ENCODE measurements around the gene RPL3.

The RPL3 gene

GRCh38 chr22:39279170-39279850 lies 40.1 kb downstream of the RPL3 start:
- H3K79me2 ChIP-seq (ENCODE audit: control insufficient read depth, insufficient read depth, low read length, unreplicated experiment): no peaks in the 10 kb centered on the region
- H3K4me3 ChIP-seq (ENCODE audit: low read depth, low read length): no peak overlapping the region
- no peaks in the 10 kb centered on the region for H3K36me3 ChIP-seq (ENCODE audit: insufficient read depth, low read length)
- H2AFZ ChIP-seq (ENCODE audit: low read length, unreplicated experiment): no peak overlapping the region
- H3K27me3 ChIP-seq (ENCODE audit: insufficient read depth, low read length): no peaks in the 10 kb centered on the region
- H3K4me1 ChIP-seq (ENCODE audit: control insufficient read depth, insufficient read depth, low read length, unreplicated experiment): peaks cover 16% of the 10 kb centered on the region
- no peak overlapping the region for H3K27ac ChIP-seq (ENCODE audit: low read depth, low read length)

GRCh38 chr22:39278040-39278439 lies 41.4 kb downstream of the RPL3 start:
- peak overlapping the region; percentile 25; the same call in 1 of the 2 replicates for H3K27ac ChIP-seq (ENCODE audit: low read depth, low read length)

DNA sequence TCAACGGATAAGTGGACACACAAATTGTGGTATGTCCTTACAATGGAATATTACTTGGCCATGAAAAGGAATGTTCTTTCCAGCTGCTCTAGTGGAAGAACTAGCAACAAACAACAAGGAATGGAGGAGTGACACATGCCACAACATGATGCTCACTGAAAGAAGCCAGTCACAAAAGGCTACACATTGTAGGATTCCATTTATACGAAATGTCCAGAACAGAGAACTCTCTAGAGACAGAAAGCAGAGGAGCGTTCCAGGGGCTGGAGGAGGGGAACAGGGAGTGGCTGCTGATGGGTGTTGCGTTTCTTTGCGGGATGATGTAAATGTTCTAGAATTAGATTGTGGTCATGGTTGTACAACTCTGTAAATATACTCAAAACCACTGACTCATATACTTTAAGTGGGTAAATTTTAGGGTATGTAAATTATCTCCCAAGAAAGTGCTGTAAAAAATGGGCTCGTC lies 42.2 kb downstream of the RPL3 start:
- no peaks in the 10 kb centered on the region for H3K36me3 ChIP-seq (ENCODE audit: insufficient read depth, low read length)
- H3K4me1 ChIP-seq (ENCODE audit: control insufficient read depth, insufficient read depth, low read length, unreplicated experiment): peaks cover 3% of the 10 kb centered on the region
- no peak overlapping the region for H2AFZ ChIP-seq (ENCODE audit: low read length, unreplicated experiment)
- peak overlapping the region; percentile 29; the same call in 1 of the 2 replicates for H3K27ac ChIP-seq (ENCODE audit: low read depth, low read length)
- H3K4me3 ChIP-seq (ENCODE audit: low read depth, low read length): no peak overlapping the region
- H3K79me2 ChIP-seq (ENCODE audit: control insufficient read depth, insufficient read depth, low read length, unreplicated experiment): no peaks in the 10 kb centered on the region
- H3K27me3 ChIP-seq (ENCODE audit: insufficient read depth, low read length): no peaks in the 10 kb centered on the region

More at GRCh38 chr22:39278040-39278439, 41.4 kb downstream of the RPL3 start:
- Histone ChIP-seq H3K36me3 (ENCODE audit: insufficient read depth, low read length) (no peaks in the 10 kb centered on the region), H3K79me2 (ENCODE audit: control insufficient read depth, insufficient read depth, low read length, unreplicated experiment) (no peaks in the 10 kb centered on the region), H3K4me3 (ENCODE audit: low read depth, low read length) (no peak overlapping the region), H3K27me3 (ENCODE audit: insufficient read depth, low read length) (no peaks in the 10 kb centered on the region), H2AFZ (ENCODE audit: low read length, unreplicated experiment) (no peak overlapping the region), H3K4me1 (ENCODE audit: control insufficient read depth, insufficient read depth, low read length, unreplicated experiment) (peaks cover 9% of the 10 kb centered on the region)

GRCh38 chr22:39276440-39277141 lies 42.8 kb downstream of the RPL3 start:
- no peaks in the 10 kb centered on the region for H3K36me3 ChIP-seq (ENCODE audit: insufficient read depth, low read length)
- no peak overlapping the region for H2AFZ ChIP-seq (ENCODE audit: low read length, unreplicated experiment)
- H3K27me3 ChIP-seq (ENCODE audit: insufficient read depth, low read length): no peaks in the 10 kb centered on the region
- H3K27ac ChIP-seq (ENCODE audit: low read depth, low read length): peak overlapping the region; percentile 29; the same call in 1 of the 2 replicates
- H3K4me3 ChIP-seq (ENCODE audit: low read depth, low read length): no peak overlapping the region
- peaks cover 3% of the 10 kb centered on the region for H3K4me1 ChIP-seq (ENCODE audit: control insufficient read depth, insufficient read depth, low read length, unreplicated experiment)
- H3K79me2 ChIP-seq (ENCODE audit: control insufficient read depth, insufficient read depth, low read length, unreplicated experiment): no peaks in the 10 kb centered on the region

DNA sequence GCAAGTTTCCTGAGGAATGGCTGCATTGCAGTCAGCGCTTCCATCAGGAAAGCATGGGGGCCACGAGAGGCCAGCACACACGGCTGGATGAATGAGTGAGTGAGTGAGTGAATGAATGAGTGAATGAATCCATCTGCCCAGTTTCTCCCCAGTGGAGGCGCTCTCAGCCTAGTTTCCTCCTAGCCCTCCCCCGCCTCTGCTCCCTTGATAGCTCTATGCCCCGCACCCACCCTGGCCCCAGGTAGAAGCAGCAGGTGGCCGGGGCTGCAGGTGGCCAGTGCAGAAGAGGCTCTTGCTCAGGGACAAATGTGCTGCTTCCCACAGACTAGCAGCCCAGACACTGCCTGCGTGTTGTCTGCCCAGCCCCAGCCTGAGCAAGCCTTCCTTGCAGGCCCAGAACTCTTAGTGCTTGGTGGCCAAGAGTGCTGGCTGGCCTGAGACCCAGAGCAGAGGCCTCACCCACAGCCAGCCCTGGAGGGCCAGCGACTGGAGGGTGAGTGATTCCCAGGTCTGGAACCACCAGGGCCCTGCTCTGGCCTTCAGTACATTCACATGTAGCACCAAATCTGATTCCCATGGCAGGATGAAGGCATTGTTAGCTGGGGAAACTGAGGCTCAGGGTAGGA lies 43.5 kb downstream of the RPL3 start:
- Histone ChIP-seq H3K4me3 (ENCODE audit: low read depth, low read length) (no peak overlapping the region), H3K4me1 (ENCODE audit: control insufficient read depth, insufficient read depth, low read length, unreplicated experiment) (peaks cover 3% of the 10 kb centered on the region), H3K79me2 (ENCODE audit: control insufficient read depth, insufficient read depth, low read length, unreplicated experiment) (no peaks in the 10 kb centered on the region), H3K27ac (ENCODE audit: low read depth, low read length) (no peak overlapping the region), H3K27me3 (ENCODE audit: insufficient read depth, low read length) (no peaks in the 10 kb centered on the region), H2AFZ (ENCODE audit: low read length, unreplicated experiment) (no peak overlapping the region), H3K36me3 (ENCODE audit: insufficient read depth, low read length) (no peaks in the 10 kb centered on the region)

DNA sequence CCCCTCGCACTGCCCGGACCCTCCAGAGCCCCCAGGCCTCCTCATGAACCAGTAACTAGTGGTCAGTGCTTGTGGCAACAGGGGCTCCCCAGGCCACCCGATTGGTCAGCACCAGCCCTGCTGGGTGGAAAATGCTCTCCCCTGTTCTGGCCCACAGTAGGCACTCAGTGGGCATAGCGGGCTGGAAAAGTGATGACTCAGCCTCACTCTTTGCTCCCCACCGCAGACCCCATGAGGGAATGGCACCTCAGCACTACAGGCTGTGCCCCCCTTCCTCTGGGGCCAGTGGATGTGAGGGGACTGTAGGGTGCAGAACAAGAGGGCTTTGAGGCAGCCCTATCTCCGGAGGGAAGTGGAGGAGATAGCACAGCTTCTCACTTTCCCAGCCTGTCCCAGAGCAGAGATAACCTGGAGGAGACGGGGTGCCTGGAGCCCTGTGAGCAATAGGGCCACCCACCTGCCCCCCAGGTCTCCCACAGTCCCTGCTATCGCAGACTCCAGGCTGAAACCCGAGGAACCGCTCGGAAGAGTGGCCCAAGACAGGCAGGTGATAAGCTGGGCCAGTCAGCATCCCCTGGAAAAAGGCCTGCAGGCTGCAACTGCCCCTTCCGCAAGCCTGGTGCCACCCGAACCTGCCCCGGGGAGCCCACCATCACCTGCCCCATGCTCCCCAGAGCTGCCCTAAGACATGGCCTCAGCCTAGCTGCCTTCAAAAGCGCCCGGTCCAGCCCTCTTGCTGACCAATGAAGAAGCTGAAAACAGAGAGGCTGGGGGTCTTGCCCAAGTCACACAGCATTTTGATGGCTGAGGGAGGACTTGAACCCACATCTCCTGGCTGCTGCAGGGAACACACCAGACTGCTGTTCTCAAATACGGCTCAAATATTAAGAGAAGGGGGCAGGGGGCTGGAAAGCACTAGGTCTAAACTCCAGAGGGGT lies 45.2 kb downstream of the RPL3 start:
- Histone ChIP-seq H3K4me1 (ENCODE audit: control insufficient read depth, insufficient read depth, low read length, unreplicated experiment) (peaks cover 3% of the 10 kb centered on the region), H3K79me2 (ENCODE audit: control insufficient read depth, insufficient read depth, low read length, unreplicated experiment) (no peaks in the 10 kb centered on the region), H3K27me3 (ENCODE audit: insufficient read depth, low read length) (no peaks in the 10 kb centered on the region), H3K36me3 (ENCODE audit: insufficient read depth, low read length) (no peaks in the 10 kb centered on the region), H3K27ac (ENCODE audit: low read depth, low read length) (no peak overlapping the region), H2AFZ (ENCODE audit: low read length, unreplicated experiment) (no peak overlapping the region), H3K4me3 (ENCODE audit: low read depth, low read length) (no peak overlapping the region)

DNA sequence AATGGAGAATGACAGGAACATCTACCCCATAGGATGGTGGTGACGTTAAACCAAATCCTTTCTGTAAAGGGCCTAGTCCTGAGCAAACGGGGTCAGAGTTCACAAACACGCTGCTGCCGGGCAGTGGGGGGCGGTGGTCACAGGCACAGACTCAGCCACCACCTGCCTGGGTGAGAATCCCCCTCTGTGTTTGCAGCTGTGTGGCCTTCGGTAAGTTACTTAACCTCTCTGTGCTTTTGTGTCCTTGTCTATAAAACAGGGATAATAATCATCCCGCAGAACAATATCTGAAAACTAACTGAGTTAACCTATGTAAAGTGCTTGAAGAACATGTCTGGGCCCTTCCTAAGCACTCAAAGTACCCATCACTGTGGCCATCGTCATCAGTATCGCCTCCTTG lies 48.6 kb downstream of the RPL3 start:
- no peaks in the 10 kb centered on the region for H3K27me3 ChIP-seq (ENCODE audit: insufficient read depth, low read length)
- H3K36me3 ChIP-seq (ENCODE audit: insufficient read depth, low read length): no peaks in the 10 kb centered on the region
- no peak overlapping the region for H2AFZ ChIP-seq (ENCODE audit: low read length, unreplicated experiment)
- no peak overlapping the region for H3K27ac ChIP-seq (ENCODE audit: low read depth, low read length)
- H3K4me1 ChIP-seq (ENCODE audit: control insufficient read depth, insufficient read depth, low read length, unreplicated experiment): no peaks in the 10 kb centered on the region
- H3K4me3 ChIP-seq (ENCODE audit: low read depth, low read length): no peak overlapping the region
- H3K79me2 ChIP-seq (ENCODE audit: control insufficient read depth, insufficient read depth, low read length, unreplicated experiment): no peaks in the 10 kb centered on the region

GRCh38 chr22:39270280-39270679 lies 49.1 kb downstream of the RPL3 start:
- no peaks in the 10 kb centered on the region for H3K36me3 ChIP-seq (ENCODE audit: insufficient read depth, low read length)
- no peaks in the 10 kb centered on the region for H3K79me2 ChIP-seq (ENCODE audit: control insufficient read depth, insufficient read depth, low read length, unreplicated experiment)
- H2AFZ ChIP-seq (ENCODE audit: low read length, unreplicated experiment): no peak overlapping the region
- H3K4me1 ChIP-seq (ENCODE audit: control insufficient read depth, insufficient read depth, low read length, unreplicated experiment): no peaks in the 10 kb centered on the region
- H3K27me3 ChIP-seq (ENCODE audit: insufficient read depth, low read length): no peaks in the 10 kb centered on the region
- H3K27ac ChIP-seq (ENCODE audit: low read depth, low read length): no peak overlapping the region
- no peak overlapping the region for H3K4me3 ChIP-seq (ENCODE audit: low read depth, low read length)

GRCh38 chr22:39269095-39269790 lies 50.2 kb downstream of the RPL3 start:
- no peak overlapping the region for H2AFZ ChIP-seq (ENCODE audit: low read length, unreplicated experiment)
- H3K36me3 ChIP-seq (ENCODE audit: insufficient read depth, low read length): no peaks in the 10 kb centered on the region
- no peak overlapping the region for H3K27ac ChIP-seq (ENCODE audit: low read depth, low read length)
- no peaks in the 10 kb centered on the region for H3K4me1 ChIP-seq (ENCODE audit: control insufficient read depth, insufficient read depth, low read length, unreplicated experiment)
- H3K27me3 ChIP-seq (ENCODE audit: insufficient read depth, low read length): no peaks in the 10 kb centered on the region
- no peak overlapping the region for H3K4me3 ChIP-seq (ENCODE audit: low read depth, low read length)
- H3K79me2 ChIP-seq (ENCODE audit: control insufficient read depth, insufficient read depth, low read length, unreplicated experiment): no peaks in the 10 kb centered on the region

GRCh38 chr22:39268645-39269044 lies 50.8 kb downstream of the RPL3 start:
- Histone ChIP-seq H3K4me3 (ENCODE audit: low read depth, low read length) (no peak overlapping the region), H3K27me3 (ENCODE audit: insufficient read depth, low read length) (no peaks in the 10 kb centered on the region), H3K79me2 (ENCODE audit: control insufficient read depth, insufficient read depth, low read length, unreplicated experiment) (no peaks in the 10 kb centered on the region), H3K36me3 (ENCODE audit: insufficient read depth, low read length) (no peaks in the 10 kb centered on the region), H3K27ac (ENCODE audit: low read depth, low read length) (no peak overlapping the region), H3K4me1 (ENCODE audit: control insufficient read depth, insufficient read depth, low read length, unreplicated experiment) (no peaks in the 10 kb centered on the region), H2AFZ (ENCODE audit: low read length, unreplicated experiment) (no peak overlapping the region)

Measured in ACC112 (cell line).